ENCODE data around the gene SLFN14.
"Not testable (repeated sequence)": the region's sequence is repeated elsewhere in the genome, so short reads cannot be mapped to it uniquely, and the experiment has no call there.

SLFN14 gene

GRCh38 chr17:35560703-35561102 lies at the start of gene SLFN14:
TSS of gene SLFN14 (minus strand) at chr17:35560819. CDS start at chr17:35558062, 2,757 bp downstream.
- DNase-seq = no peak

- no peak for DNase-seq
Measured at GRCh38 chr17:35609831-35610230, 49.2 kb upstream of the SLFN14 start.

DNA sequence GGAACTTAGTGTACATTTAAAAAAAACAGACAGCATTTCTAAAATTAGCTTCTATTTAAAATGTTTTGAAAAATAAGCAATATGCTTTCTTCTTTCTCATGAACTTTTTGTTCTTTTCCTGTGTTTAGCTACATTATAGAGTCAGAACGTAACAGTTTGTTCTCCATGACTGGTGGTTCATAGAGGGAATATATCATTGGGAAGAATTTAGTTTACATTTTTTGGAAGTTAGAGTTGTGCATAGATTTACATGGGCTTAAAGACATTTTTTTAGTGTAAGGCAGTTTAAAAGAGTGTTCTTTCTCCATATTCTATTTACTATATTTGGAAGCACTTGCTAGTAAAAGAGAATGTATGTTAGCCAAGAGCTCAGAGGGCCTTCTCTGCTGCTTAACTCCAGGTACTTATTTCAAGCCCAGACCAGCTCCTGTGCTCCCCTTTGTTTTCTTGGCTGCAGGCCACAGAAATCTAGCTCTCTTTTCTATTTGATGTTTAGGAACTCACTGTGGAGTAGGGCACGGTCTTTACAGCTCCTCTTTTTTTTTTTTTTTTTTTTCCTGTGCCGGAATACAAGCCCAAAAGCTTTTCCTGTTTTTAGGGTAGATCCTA lies 46.7 kb upstream of the SLFN14 start:
- no peak for DNase-seq

GRCh38 chr17:35605678-35606077 lies 45.1 kb upstream of the SLFN14 start:
- no peak for DNase-seq

GRCh38 chr17:35603674-35604073 lies 43.1 kb upstream of the SLFN14 start:
- no peak for DNase-seq

DNA sequence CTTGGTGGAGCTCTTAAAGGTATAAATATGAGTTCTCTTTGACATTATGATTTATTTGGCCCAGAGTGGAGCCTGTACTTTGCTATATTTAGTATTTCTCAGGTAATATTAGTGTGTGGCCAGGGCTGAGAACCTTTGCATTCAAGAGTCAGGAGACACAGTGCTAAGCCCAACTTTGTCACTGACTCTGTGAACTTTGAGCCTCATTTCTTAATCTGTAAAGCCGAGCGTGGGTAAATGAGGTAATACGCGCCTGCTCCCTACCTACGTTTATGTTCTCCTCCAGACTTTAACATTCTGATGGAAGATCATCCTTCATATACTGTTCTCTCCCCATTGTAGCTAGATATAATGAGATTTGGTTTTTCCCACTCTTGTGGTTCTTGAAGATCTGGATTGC lies 37.0 kb upstream of the SLFN14 start:
- DNase-seq = no peak

GRCh38 chr17:35596530-35597233 lies 36.1 kb upstream of the SLFN14 start:
- DNase-seq = no peak

DNA sequence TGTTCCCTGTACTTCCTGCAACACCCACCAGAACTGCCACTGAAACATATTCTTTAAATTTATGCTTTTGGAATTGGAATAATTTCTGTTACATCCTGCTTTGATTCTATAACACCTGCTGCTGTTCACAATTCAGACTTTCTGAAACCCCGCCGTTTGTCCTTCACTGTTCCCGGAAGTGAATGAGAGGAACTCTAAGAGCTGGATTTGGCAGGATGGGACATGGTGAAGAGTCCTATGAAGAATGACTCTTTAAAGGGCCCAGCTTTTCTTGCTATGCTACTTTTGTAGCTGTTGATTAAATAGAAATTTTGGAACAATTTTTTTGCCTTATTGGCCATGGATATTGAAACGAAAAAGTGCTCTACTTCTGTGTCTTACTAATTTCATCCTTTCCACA lies 35.5 kb upstream of the SLFN14 start:
- no peak for DNase-seq

- DNase-seq = no peak
Measured at GRCh38 chr17:35588196-35588920, 27.7 kb upstream of the SLFN14 start.

GRCh38 chr17:35587074-35587961 lies 26.7 kb upstream of the SLFN14 start, which contains the start of gene AP2B1:
TSS of gene AP2B1 (plus strand) at chr17:35587322. CDS start at chr17:35594031, 6,709 bp downstream.
- peak; percentile 94 for DNase-seq

- DNase-seq = no peak
Measured at GRCh38 chr17:35586569-35587073, 26.0 kb upstream of the SLFN14 start.

- DNase-seq = no peak
Measured at GRCh38 chr17:35584061-35584460, 23.4 kb upstream of the SLFN14 start.

DNA sequence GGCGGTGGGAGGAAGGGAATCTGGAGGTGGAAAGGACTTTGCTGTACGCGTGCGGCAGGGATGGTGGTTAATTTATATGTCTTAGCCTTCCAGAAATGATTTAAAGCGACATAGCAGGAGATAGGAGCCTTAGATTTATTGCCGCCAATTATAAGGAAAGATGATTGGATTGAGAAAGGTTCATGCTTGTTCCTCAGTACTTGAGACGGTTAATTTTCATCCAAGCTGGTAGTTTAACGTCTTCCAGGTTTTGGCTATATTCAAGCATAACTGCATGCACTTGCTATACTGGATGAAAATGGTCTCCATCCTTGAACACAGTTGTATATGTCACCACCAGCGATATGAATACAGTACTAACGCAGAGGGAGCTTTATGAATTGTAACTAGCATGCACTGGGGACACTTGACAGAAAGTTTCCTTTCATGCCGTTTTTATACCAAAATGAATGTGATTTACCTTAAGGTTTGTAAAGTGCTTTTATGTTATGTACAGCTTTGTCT lies 18.4 kb upstream of the SLFN14 start:
- DNase-seq = no peak

- DNase-seq = peak; percentile 87
Measured at GRCh38 chr17:35578197-35578928, 17.7 kb upstream of the SLFN14 start, which contains the start of gene PEX12. TSS of gene PEX12 (minus strand) at chr17:35578571. CDS start at chr17:35578021, 550 bp downstream.

DNA sequence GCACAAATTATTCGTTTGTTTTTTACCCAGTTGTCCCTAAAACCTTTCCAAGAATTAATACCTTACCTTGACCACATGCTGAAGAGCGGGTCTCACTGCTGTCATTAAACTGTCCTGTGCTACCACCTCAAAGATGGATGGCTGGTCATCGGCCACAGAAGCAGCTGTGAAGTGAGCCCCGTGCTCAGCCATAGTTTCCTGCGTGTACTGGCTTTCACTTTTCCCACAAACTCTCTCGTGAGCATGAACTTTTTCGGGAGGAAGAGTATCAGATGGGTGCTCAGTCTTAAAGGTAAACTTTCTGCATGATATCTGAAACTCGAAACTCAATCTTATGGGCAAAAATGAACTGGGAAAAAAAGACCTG lies 17.2 kb upstream of the SLFN14 start:
- no peak for DNase-seq

DNA sequence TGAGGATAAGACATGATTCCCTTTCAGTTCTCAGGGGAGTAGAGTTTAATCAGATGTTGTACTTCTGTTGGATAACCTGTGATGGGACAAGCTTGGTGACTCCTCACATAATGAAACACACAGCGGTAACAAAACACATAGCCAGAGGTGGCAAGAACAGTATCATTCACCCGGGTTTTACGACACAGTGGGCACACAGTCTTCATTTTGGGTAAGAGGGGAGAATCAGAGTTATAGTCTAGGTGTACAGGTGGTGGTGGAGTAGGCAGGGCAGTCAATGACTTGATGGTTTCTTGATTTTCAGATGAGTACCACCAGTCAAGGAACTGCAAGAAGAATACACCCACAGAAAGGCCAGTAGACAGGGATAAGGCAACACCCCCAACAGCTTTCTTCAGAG lies 15.1 kb upstream of the SLFN14 start:
- no peak for DNase-seq

DNA sequence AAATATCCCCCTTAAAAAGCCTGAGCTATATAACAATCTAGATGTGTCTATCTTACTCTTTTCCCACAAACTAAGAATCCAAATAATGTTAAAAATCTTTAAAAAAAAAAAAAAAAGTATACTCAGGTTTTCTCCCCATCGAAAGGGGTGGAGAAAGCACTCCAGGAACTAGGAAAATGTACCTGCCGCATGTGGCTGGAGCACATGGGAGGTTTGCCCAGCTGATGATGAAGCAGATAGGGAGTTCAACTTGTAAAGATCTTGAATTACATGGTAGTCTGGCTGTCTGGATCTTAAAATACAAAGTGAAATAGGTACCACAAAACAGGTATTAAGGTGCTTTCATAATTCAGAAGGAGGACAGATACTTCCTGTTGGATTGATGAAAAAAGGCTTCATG lies 8.8 kb upstream of the SLFN14 start:
- no peak for DNase-seq

- peak; percentile 59 for DNase-seq
Measured at GRCh38 chr17:35568561-35568960, 7.9 kb upstream of the SLFN14 start.

DNA sequence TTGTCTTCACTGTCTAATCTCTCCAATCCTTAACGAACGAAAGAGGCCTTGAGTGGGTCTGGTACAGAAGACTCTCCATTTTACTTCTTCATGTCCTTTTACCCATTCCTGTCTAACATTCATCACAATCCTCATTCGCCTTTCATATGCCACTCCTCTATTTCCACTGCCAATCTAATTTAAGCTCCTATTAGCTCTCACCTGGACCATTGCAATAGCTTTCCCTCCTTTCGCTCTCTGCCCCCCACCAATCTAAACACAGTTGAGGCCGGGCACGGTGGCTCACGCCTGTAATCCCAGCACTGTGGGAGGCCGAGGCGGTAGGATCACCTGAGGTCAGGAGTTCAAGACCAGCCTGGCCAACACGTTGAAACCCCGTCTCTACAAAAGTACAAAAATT lies 6.3 kb upstream of the SLFN14 start:
- no peak for DNase-seq

DNA sequence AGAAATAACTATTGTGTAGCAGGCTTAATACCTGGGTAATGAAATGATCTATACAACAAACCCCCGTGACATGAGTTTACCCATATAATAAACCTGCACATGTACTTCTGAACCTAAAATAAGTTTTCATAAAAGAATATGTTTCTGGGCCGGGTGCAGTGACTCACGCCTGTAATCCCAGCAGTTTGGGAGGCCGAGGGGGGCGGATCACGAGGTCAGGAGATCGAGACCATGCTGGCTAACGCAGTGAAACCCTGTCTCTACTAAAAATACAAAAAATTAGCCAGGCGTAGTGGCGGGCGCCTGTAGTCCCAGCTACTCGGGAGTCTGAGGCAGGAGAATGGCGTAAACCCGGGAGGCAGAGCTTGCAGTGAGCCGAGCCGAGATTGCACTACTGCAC lies 2.6 kb upstream of the SLFN14 start:
- not testable (repeated sequence) for DNase-seq

DNA sequence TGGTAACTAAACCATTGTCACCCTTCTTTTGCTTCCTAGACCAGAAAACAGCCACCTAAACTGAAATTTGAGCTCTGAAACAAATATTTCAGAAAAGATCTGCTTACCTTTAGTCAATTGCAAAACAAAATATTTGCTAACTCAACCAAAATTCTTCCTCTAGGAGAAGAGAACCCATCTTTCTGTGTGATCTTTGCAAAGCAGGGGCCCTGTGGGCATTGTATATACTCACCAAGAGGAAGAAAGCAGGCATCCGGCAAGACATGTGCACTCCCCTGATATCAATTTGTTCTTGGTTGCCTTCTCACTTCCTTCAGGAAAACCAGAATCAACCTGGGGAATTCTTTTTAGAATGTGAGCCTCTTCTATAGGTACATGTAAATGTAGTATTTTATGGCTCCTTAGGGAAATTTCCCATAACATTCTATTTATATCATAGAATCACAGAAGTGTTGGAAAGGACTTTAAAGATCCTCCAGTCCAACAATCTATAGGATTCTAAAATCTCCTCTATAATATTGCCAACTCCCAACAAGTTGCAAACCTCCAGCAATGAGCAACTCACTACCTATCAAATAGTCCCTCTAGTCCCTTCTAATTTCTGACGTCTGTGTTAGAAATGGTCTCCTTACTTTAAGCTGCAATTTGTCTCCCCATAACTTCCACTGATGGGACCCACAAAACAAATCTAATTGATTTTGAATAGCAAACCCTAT lies 966 bp downstream of the SLFN14 start:
- DNase-seq = no peak

Measured in stimulated activated CD4-positive, alpha-beta T cell treated with anti-CD3 and anti-CD28 coated beads, Interleukin-1b, Interleukin-23, amount 100 ng/mL, for 48 hours (primary cell).